ENCODE data around the gene SLAIN2.

GRCh38 chr4:48436318-48436717 lies 95.0 kb downstream of the SLAIN2 start:
- no peak for TF ChIP-seq CTCF (IDR thresholded peaks at IDR 0.05)
- TF ChIP-seq POLR2A (IDR thresholded peaks at IDR 0.05): no peak

All from heart left ventricle (tissue), 13 donors.